ENCODE data around the gene RBM19.

- TF ChIP-seq FOXM1 (IDR thresholded peaks at IDR 0.05; ENCODE audit: borderline replicate concordance) (no peak), TARDBP (IDR thresholded peaks at IDR 0.05) (no peak), PKNOX1 (IDR thresholded peaks at IDR 0.05) (no peak), SP1 (IDR thresholded peaks at IDR 0.05) (no peak), FOXK2 (IDR thresholded peaks at IDR 0.05) (no peak), SUZ12 (IDR thresholded peaks at IDR 0.05) (no peak), ZNF384 (IDR thresholded peaks at IDR 0.05) (no peak), CTBP1 (IDR thresholded peaks at IDR 0.05; ENCODE audit: borderline replicate concordance) (no peak)
Observed at GRCh38 chr12:113803759-113804140, 162.4 kb downstream of the RBM19 start.
